Hematopoietic multipotent progenitor cell treated with erythropoietin and hydrocortisone succinate and interleukin-3 and kit ligand, for 6 days (in vitro differentiated cells): Measurements from ENCODE around the gene EN2.
A peak's percentile ranks its signal among the peaks of the same experiment; 100 is the strongest.

Experiments
- DNase-seq: peaks from one replicate; pipeline ENCODE4 v3.0.0-alpha.2; 2015

EN2 gene

GRCh38 chr7:155451840-155452239 is 6.1 kb upstream of the EN2 start:
- no peak for DNase-seq

- no peak for DNase-seq
Measured at GRCh38 chr7:155452505-155453295, 5.2 kb upstream of the EN2 start.

- DNase-seq: no peak
Measured at GRCh38 chr7:155453296-155454182, 4.4 kb upstream of the EN2 start.

- no peak for DNase-seq
Measured at GRCh38 chr7:155454183-155455112, 3.5 kb upstream of the EN2 start.

DNA sequence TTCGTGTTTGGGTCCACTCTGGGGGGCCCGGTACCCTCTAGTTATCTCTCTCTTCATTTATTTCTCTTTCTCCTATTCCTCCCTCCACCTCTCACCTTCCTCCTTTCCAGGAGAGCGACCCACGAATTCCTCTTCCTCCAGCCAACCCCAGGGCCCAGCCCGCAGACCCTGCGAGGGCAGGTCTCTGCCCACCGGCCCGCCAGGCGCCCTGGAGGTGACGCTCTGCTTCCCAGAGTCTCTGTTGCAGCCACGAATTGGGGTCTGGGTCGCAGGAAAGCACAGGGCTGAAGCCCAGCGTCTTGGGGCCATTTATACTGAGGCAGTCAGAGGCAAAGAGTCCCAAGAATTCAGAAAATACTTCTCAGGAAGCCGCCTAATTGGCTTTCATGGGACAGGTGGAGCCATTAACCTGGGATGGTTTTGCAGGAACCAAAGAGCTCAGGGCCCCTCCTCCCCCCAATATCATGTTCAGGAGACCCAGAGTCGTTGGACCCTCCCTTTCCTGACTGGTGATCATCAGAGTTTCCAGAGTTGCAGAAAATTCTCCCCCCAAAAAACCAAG is 2.7 kb upstream of the EN2 start:
- no peak for DNase-seq

DNA sequence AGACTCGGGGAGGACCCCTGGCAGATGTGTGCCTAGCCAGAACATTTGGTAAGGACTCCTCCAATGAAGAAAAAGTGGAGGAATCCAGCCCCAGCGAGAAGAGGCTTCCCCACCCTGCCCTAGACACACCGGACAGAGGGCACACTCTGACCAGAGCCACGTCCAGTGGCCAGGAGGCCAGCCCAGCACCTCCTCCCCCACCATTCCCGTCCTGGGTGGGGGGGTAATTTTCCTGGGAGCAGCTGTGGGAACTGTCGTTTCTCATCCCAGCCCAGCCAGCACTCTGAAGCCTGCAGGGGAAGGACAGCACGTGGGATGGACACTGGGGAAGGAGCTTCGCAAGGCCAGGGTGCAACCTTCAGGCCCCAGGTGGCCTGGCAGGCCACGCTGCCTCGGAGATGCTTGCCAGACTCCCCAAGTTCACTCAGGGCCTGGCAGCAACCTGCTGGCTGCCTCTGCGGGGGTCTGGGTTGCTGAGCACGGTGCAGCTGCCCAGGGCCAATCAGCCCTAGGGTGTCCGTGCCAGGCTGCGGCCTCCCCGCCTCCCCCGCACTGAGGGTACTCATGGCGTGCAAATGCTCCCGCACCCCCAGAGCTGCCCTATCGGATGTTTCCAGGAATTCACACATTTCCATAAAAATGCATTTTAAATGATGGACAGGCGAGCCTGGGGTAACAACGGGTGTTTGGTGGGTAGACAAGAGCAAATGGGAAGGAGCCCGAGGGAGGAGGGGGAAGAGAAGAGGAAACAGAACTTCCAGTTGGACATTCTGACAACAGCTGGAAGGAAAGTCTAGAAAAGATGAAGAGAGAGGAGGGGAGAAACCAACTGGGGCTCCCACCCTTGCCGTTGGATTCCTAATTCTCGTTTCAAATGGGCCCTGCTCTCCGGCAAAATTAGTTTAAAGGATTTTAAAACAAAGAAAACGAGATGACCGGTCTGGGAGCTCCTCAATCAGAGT is 1.9 kb upstream of the EN2 start:
- DNase-seq: no peak

DNA sequence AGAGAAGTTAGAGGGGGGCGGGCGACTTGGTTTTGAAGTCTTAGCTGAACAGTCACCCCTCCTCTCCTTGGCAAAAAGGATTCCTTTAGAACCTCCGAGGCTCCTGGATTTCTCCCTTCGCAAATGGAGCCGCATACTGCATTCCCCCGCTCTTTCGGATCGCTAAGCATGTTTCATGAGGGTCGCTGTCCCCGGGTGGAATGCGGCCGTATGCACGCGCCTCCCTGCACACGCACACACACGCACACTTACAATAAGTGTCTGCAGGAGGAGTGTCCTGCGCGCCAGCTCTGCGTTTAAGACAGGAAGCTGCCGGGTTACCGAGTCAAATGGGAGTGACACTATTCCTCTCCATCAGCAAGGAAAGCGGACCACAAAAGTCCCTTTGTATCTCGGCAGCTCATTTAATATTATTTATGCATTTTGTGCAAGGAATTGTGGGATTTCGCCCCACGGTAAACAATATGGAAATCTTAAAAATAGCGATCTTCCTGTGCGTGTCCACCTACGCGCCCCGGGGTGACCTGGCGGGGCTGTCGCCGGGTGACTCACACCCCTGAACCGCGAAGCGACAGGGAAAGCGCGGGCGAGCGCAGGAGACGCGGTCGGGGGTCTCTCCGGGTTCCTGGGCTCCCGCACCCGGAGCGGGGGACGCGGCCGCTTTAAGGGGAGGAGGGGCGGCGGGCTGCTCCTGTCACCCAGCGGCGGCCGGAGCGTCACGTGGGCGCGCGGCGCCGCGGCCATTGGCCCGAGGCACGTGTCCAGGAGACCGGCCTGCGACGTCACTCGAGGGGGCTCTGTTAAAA is 988 bp upstream of the EN2 start:
- peak; percentile 35 for DNase-seq

DNA sequence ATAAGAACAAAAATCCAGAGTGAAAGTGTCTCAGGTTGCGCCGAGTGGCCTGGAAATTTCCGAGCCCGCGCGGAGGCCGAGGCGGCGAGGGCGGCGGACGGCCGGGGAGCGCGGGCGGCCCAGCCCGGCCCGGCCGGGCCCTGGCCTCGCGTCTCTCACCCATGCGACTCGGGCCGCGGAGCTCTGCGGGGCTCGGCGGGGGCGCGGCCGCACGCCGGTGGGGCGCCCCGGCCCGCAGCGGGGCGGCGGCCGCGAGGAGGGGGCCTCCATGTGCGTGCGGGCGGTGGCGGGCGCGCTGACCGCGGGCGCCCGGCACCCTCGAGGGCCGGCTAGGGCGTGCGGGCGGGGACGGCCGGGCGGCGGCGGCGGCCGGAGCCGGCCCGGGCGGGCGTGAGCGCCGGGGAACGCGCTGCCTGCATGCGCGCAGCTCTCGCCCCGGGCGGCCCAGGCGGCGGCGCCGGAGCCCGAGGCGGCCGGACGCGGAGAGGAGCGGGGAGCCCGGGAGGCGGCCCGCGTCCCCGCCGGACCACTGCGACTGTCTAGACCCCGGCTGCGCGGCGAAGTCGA is 302 bp upstream of the EN2 start:
- DNase-seq: no peak

GRCh38 chr7:155458878-155459699 is 1.2 kb downstream of the EN2 start:
- DNase-seq: no peak

- no peak for DNase-seq
Measured at GRCh38 chr7:155459700-155460461, 2.0 kb downstream of the EN2 start.

DNA sequence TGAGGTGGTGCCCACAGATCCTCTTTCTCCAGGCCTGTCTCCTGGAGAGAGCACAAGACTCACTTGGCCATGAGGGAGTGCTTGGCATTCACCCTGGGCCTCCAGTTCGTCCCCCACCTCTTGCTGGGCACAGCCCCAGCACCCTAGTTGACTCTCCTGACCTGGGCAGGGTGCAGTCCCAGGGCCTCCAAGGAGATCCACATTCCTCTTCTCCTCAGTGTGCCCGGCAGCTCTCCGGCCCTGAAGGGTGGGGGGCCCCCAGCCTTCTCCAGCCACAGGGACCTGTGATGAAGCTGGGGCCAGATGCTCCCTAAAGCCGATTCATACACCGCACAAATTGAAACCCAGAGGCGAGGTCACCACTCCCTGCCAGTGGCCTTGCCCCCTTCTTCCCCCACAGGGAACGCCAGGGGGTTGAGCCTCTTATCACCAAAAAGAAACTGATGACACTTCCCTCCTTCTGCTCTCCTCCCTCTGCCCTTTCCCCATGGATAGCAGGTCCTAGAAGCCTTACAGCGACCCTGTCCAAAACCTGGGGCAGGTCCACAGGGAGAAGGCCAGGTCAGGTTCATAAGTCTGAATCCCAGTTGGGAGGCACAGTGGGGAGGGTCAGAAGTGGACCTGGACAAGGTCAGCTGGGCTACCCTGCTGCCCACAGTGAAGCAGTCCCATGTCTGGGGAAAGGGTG is 3.1 kb downstream of the EN2 start:
- DNase-seq: no peak

DNA sequence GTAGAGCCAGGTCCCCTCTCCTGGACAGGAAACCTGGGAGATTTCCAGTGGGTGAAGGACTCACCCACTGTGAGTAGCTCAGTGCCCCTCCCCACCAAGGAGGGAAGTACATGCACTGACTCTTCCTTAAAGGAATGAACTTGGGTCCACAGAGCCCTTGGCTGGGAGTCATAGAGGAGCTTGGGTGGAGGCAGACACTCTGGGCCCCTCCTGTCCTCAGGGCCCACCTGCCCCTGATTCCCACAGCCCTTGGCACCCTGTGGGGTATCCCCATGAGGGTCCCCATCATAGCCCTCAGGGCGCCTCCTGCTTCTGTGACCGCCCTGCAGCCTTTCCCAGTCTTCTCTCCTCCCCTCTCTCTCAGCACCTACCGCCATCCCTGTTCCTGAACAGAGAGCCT is 3.7 kb downstream of the EN2 start:
- DNase-seq: no peak

DNA sequence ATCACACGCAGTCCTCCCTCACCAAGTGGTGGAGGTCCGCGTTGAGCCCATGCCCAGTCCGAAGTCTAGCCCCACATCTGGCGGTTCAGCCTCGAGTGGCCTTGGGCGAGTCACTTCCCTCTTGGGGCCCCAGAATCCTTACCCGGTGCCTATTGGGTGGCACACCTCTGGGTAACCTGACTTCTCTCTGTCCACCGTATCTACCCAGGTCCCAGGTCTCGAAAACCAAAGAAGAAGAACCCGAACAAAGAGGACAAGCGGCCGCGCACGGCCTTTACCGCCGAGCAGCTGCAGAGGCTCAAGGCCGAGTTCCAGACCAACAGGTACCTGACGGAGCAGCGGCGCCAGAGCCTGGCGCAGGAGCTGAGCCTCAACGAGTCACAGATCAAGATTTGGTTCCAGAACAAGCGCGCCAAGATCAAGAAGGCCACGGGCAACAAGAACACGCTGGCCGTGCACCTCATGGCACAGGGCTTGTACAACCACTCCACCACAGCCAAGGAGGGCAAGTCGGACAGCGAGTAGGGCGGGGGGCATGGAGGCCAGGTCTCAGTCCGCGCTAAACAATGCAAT is 4.3 kb downstream of the EN2 start:
- DNase-seq: no peak

DNA sequence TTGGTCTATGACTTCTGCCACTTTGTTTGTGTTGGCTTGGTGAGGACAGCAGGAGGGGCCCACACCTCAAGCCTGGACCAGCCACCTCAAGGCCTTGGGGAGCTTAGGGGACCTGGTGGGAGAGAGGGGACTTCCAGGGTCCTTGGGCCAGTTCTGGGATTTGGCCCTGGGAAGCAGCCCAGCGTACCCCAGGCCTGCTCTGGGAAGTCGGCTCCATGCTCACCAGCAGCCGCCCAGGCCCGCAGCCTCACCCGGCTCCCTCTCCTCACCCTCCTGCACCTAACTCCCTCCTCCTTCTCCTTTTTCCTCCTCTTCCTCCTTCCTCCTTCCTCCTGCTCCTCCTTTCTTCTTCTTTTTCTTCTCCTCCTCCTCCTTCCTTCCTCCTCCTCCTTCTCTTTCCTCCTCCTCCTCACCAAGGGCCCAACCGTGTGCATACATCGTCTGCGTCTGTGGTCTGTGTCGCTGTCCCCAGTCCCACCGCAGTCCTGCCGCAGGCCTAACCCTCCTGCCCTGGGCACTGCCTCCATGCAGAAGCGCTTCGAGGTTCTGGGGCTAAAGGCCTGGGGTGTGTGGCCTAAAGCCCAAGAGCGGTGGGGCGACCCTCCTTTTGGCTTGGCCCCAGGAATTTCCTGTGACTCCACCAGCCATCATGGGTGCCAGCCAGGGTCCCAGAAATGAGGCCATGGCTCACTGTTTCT is 5.3 kb downstream of the EN2 start:
- no peak for DNase-seq

DNA sequence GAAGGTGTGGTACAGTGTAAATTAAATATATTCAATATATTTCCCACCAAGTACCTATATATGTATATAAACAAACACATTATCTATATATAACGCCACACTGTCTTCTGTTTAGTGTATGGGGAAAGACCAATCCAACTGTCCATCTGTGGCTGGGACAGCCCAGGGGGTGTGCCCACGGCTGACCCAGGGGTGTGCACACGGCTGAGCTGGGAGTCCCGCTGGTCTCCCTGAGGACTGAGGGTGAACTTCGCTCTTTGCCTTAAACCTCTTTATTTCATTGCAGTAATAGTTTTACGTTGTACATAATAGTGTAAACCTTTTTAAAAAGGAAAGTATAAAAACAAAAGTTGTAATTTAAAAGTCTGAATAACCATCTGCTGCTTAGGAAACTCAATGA is 6.3 kb downstream of the EN2 start:
- no peak for DNase-seq

GRCh38 chr7:155464948-155465739 is 7.2 kb downstream of the EN2 start:
- DNase-seq: no peak
